HepG2 (cell line): ENCODE results near the gene PDE9A. TPM values are rescaled to one million over a fixed set of nuclear protein-coding genes. Genes with fewer than 3 reads are reported as not detected.

Experiments used
- AKAP8 ChIP-seq: sonication (generic); formaldehyde crosslinking; IDR thresholded peaks from 2 replicates; pipeline ENCODE4 v1.5.1; 2020; ENCODE audit warnings: mild to moderate bottlenecking, missing genetic modification reagents
- BATF2 ChIP-seq: sonication (generic); formaldehyde crosslinking; IDR thresholded peaks from 2 replicates; pipeline ENCODE4 v1.8.0; 2022; ENCODE audit warnings: mild to moderate bottlenecking, missing genetic modification reagents, moderate library complexity
- CREB3 ChIP-seq: sonication (generic); formaldehyde crosslinking; IDR thresholded peaks from 2 replicates; pipeline ENCODE4 v1.5.0; 2020; ENCODE audit warnings: missing genetic modification reagents
- E2F2 ChIP-seq: sonication (generic); formaldehyde crosslinking; IDR thresholded peaks from 2 replicates; pipeline ENCODE4 v1.4.0; 2020; ENCODE audit warnings: missing genetic modification reagents, borderline replicate concordance
- ETV6 ChIP-seq: sonication (generic); formaldehyde crosslinking; conservative IDR thresholded peaks from 2 replicates; pipeline ENCODE4 v1.4.0; 2020; ENCODE audit warnings: missing genetic modification reagents
- FOXO1 ChIP-seq: sonication (generic); formaldehyde crosslinking; IDR thresholded peaks from 2 replicates; pipeline ENCODE4 v1.4.0; 2020; ENCODE audit warnings: missing genetic modification reagents
- HDAC2 ChIP-seq: sonication (generic); formaldehyde crosslinking; IDR thresholded peaks from 2 replicates; pipeline ENCODE4 v1.4.0; 2020; ENCODE audit warnings: missing genetic modification reagents
- HIVEP1 ChIP-seq: sonication (generic); formaldehyde crosslinking; IDR thresholded peaks from 2 replicates; pipeline ENCODE4 v1.4.0; 2020; ENCODE audit warnings: mild to moderate bottlenecking, missing genetic modification reagents
- HMGA1 ChIP-seq: sonication (generic); formaldehyde crosslinking; conservative IDR thresholded peaks from 2 replicates; pipeline ENCODE4 v1.4.0; 2020; ENCODE audit warnings: missing genetic modification reagents
- IKZF1 ChIP-seq: fragments of 450-650 bp; IDR thresholded peaks from 2 replicates; pipeline ENCODE4 v1.7.1; 2016
- NFE2 ChIP-seq: sonication (generic); formaldehyde crosslinking; IDR thresholded peaks from 2 replicates; pipeline ENCODE4 v1.4.0; 2020; ENCODE audit warnings: missing genetic modification reagents
- PLSCR1 ChIP-seq: sonication (generic); formaldehyde crosslinking; IDR thresholded peaks from 2 replicates; pipeline ENCODE4 v1.5.0; 2020; ENCODE audit warnings: missing genetic modification reagents, mild to moderate bottlenecking, borderline replicate concordance
- RFXAP ChIP-seq: sonication (generic); formaldehyde crosslinking; IDR thresholded peaks from 2 replicates; pipeline ENCODE4 v1.4.0; 2020; ENCODE audit warnings: missing genetic modification reagents, borderline replicate concordance
- SP2 ChIP-seq: sonication (generic); formaldehyde crosslinking; IDR thresholded peaks from 2 replicates; pipeline ENCODE4 v1.5.1; 2020; ENCODE audit warnings: mild to moderate bottlenecking, missing genetic modification reagents
- U2AF2 ChIP-seq: fragments of 200-400 bp; formaldehyde crosslinking; IDR thresholded peaks from 2 replicates; pipeline ENCODE4 v1.6.1; 2017; ENCODE audit warnings: low read depth, mild to moderate bottlenecking, low read length
- ZFP1 ChIP-seq: IDR thresholded peaks from 2 replicates; pipeline ENCODE4 v1.6.1; 2016
- ZNF12 ChIP-seq: sonication (generic); formaldehyde crosslinking; IDR thresholded peaks from 2 replicates; pipeline ENCODE4 v1.5.0; 2020; ENCODE audit warnings: missing genetic modification reagents
- ZNF256 ChIP-seq: sonication (generic); formaldehyde crosslinking; conservative IDR thresholded peaks from 2 replicates; pipeline ENCODE4 v1.4.0; 2020; ENCODE audit warnings: missing genetic modification reagents
- ZNF562 ChIP-seq: sonication (generic); formaldehyde crosslinking; IDR thresholded peaks from 2 replicates; pipeline ENCODE4 v1.8.0; 2022; ENCODE audit warnings: missing genetic modification reagents, borderline replicate concordance
- ZNF564 ChIP-seq: sonication (generic); formaldehyde crosslinking; IDR thresholded peaks from 2 replicates; pipeline ENCODE4 v1.8.1; 2023; ENCODE audit warnings: mild to moderate bottlenecking, missing genetic modification reagents
- ZNF597 ChIP-seq: sonication (generic); formaldehyde crosslinking; IDR thresholded peaks from 2 replicates; pipeline ENCODE4 v1.5.0; 2020; ENCODE audit warnings: missing genetic modification reagents
- ZNF672 ChIP-seq: sonication (generic); formaldehyde crosslinking; IDR thresholded peaks from 2 replicates; pipeline ENCODE4 v1.8.1; 2022; ENCODE audit warnings: missing genetic modification reagents
- ZNF674 ChIP-seq: sonication (generic); formaldehyde crosslinking; IDR thresholded peaks from 2 replicates; pipeline ENCODE4 v1.5.0; 2020; ENCODE audit warnings: low read depth, mild to moderate bottlenecking, missing genetic modification reagents
- ZNF746 ChIP-seq: sonication (generic); formaldehyde crosslinking; IDR thresholded peaks from 2 replicates; pipeline ENCODE4 v1.8.0; 2022; ENCODE audit warnings: mild to moderate bottlenecking, missing genetic modification reagents
- ZNF768 ChIP-seq: sonication (generic); formaldehyde crosslinking; IDR thresholded peaks from 2 replicates; pipeline ENCODE4 v1.4.0; 2020; ENCODE audit warnings: missing genetic modification reagents
- polyA plus RNA-seq, 8 experiments: library from polyadenylated mRNA; depleted of rRNA in 3 of 8; stranded (reverse) in 7 of 8; unstranded in 1 of 8; fragments of >200 nt; fragmentation: Illumina TruSeq in 4 of 8; extraction: Trizol in 4 of 8; gene quantifications; 2 replicates each; pipeline versions ENCODE4 v1.2.1 to v1.2.3, GENCODE V29; 2011 to 2016; ENCODE audit warnings: low read depth in 4 of 8, missing spikeins in 1 of 8, mixed read lengths in 1 of 8; ENCODE audit not compliant: insufficient read depth in 1 of 8
- total RNA-seq, 5 experiments: library from RNA; depleted of rRNA; stranded (reverse); fragments of >200 nt; fragmentation: Illumina TruSeq; extraction: Trizol; gene quantifications; 2 replicates each; pipeline ENCODE4 v1.2.3, GENCODE V29; 2016; ENCODE audit warnings: low read depth in 1 of 5

PDE9A gene
- total and polyA plus RNA-seq, 2 of the 13 experiments (the other 11 are each of a cell fraction or from before 2014, with no cell fraction given): 4.6 to 19.7 TPM

- TF ChIP-seq U2AF2 (no peak), ZNF256 (CRISPR knock-in tag) (no peak), ZNF674 (CRISPR knock-in tag) (no peak), ZNF562 (no peak), RFXAP (no peak), ZFP1 (CRISPR knock-in tag) (no peak), HMGA1 (CRISPR knock-in tag) (no peak), E2F2 (no peak), SP2 (CRISPR knock-in tag) (no peak), FOXO1 (CRISPR knock-in tag) (peak; percentile 81), ZNF12 (CRISPR knock-in tag) (no peak), ETV6 (CRISPR knock-in tag) (no peak), ZNF564 (no peak), BATF2 (no peak), IKZF1 (no peak), AKAP8 (CRISPR knock-in tag) (no peak), ZNF597 (CRISPR knock-in tag) (no peak), ZNF672 (no peak), HDAC2 (CRISPR knock-in tag) (peak; percentile 89), HIVEP1 (CRISPR knock-in tag) (no peak), PLSCR1 (CRISPR knock-in tag) (no peak), ZNF768 (CRISPR knock-in tag) (peak; percentile 79), NFE2 (CRISPR knock-in tag) (no peak), CREB3 (CRISPR knock-in tag) (no peak), ZNF746 (CRISPR knock-in tag) (no peak; the same call in 1 of the 2 replicates)
Observed at GRCh38 chr21:42737951-42738590, 84.7 kb downstream of the PDE9A start (continued).
